Activated CD8-positive, alpha-beta T cell treated with anti-CD3 and anti-CD28 coated beads for 36 hours (primary cell): ENCODE results near the gene PLCG1. TPM values are rescaled to one million over a fixed set of nuclear protein-coding genes. Genes with fewer than 3 reads are reported as not detected.
"Not testable (repeated sequence)": the region's sequence is repeated elsewhere in the genome, so short reads cannot be mapped to it uniquely, and the experiment has no call there.

Source experiments
- ATAC-seq: fragments of 200-7000 bp; cut with Tn5 transposase; one replicate; pipeline ENCODE4 v1.10.0; 2021; ENCODE audit warnings: mild to moderate bottlenecking, moderate library complexity
- CTCF ChIA-PET: fragments of 350-600 bp; sonication (Branson Sonifier 250); formaldehyde crosslinking; loops from one replicate; lab custom pipeline; 2021; ENCODE audit warnings: antibody characterized with exemption; lab: Charles Lee
- POLR2A ChIA-PET: fragments of 350-600 bp; sonication (Branson Sonifier 250); formaldehyde crosslinking; loops from one replicate; lab custom pipeline; 2021; ENCODE audit warnings: antibody characterized with exemption; lab: Charles Lee
- DNase-seq: peaks from one replicate; pipeline ENCODE4 v3.0.0-alpha.2; 2020
- H3K27ac Mint-ChIP-seq: one replicate; pipeline ENCODE4 v1.8.0; 2021; ENCODE audit warnings: mild to moderate bottlenecking, mixed read lengths
- H3K27me3 Mint-ChIP-seq: one replicate; pipeline ENCODE4 v1.8.0; 2021; ENCODE audit warnings: mixed read lengths
- H3K36me3 Mint-ChIP-seq: one replicate; pipeline ENCODE4 v1.8.0; 2021; ENCODE audit warnings: low read depth, mixed read lengths
- H3K4me1 Mint-ChIP-seq: one replicate; pipeline ENCODE4 v1.8.0; 2021; ENCODE audit warnings: low read depth, mixed read lengths
- H3K4me3 Mint-ChIP-seq: one replicate; pipeline ENCODE4 v1.8.0; 2021; ENCODE audit warnings: mild to moderate bottlenecking, moderate library complexity, mixed read lengths
- H3K9me3 Mint-ChIP-seq: one replicate; pipeline ENCODE4 v1.8.0; 2021; ENCODE audit warnings: mixed read lengths
- intact Hi-C: fragments of 100-400 bp; cut with micrococcal nuclease; formaldehyde crosslinking; loops from one replicate; pipeline ENCODE4 v1.10.0; 2022
- total RNA-seq, 2 experiments: library from RNA; stranded (reverse); gene quantifications; one replicate each; pipeline ENCODE4 v1.2.3, GENCODE V29; 2021
- TF ChIP-seq, protein P1 (sequence below): fragments of 200-600 bp; IDR thresholded peaks from one replicate; pipeline ENCODE4 v1.8.0; 2022; ENCODE audit warnings: antibody characterized with exemption, mild to moderate bottlenecking

PLCG1 gene
- total RNA-seq, 2 experiments from 2014 or later, result 259 to 260 TPM

DNA sequence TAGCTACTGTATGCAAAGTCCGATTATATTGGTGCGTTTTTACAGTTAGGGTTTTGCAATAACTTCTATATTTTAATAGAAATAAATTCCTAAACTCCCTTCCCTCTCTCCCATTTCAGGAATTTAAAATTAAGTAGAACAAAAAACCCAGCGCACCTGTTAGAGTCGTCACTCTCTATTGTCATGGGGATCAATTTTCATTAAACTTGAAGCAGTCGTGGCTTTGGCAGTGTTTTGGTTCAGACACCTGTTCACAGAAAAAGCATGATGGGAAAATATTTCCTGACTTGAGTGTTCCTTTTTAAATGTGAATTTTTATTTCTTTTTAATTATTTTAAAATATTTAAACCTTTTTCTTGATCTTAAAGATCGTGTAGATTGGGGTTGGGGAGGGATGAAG lies 13.7 kb upstream of the PLCG1 start:
- CTCF ChIA-PET, result interaction anchor here (1.6 kb wide), 1 partner anchor 12 kb away, joined by 6 read pairs; no protein-coding TSS in a partner anchor
- Mint-ChIP-seq H3K27me3 (no peaks in the 10 kb centered on the region), H3K4me1 (peaks cover 4% of the 10 kb centered on the region), H3K27ac (no peak overlapping the region), H3K4me3 (no peak overlapping the region), H3K9me3 (no peaks in the 10 kb centered on the region), H3K36me3 (peaks cover 50% of the 10 kb centered on the region)
- TF ChIP-seq, protein P1, sequence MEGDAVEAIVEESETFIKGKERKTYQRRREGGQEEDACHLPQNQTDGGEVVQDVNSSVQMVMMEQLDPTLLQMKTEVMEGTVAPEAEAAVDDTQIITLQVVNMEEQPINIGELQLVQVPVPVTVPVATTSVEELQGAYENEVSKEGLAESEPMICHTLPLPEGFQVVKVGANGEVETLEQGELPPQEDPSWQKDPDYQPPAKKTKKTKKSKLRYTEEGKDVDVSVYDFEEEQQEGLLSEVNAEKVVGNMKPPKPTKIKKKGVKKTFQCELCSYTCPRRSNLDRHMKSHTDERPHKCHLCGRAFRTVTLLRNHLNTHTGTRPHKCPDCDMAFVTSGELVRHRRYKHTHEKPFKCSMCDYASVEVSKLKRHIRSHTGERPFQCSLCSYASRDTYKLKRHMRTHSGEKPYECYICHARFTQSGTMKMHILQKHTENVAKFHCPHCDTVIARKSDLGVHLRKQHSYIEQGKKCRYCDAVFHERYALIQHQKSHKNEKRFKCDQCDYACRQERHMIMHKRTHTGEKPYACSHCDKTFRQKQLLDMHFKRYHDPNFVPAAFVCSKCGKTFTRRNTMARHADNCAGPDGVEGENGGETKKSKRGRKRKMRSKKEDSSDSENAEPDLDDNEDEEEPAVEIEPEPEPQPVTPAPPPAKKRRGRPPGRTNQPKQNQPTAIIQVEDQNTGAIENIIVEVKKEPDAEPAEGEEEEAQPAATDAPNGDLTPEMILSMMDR, result no peak
- ATAC-seq, result no peak
- POLR2A ChIA-PET, result no interaction called here
- DNase-seq, result no peak
- intact Hi-C loops, result no loop called here

DNA sequence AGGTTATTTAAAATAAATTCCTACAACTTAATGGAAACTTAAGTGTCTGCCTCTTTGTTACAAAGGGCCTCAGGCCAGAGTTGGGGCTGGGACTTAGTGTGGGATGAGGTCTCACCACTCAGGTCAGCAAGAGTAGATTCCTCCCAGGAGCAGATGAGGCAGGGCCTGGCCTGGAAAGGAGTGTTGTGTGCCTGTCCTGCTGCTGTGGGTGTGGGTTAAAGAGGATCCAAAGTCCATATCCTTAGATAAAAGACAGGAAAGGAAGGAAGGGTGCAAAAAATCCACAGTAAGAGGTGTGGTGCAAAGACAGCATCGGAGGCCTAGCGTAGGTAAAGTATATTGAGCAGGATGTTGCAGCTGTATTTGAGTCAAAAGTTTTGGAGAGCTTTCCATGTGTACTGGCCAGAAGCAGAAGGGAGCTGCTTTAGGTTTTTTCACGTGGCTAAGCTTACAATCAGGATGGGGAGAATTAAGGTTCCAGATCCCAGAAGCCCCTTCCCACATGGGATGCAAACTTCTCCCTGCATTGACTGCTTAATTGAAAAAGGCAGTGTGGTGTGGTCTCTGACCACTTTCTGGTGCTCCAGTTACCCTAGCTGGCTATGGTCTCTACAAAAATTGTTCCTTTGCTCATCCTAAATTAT lies 12.8 kb upstream of the PLCG1 start:
- ATAC-seq (no peak), DNase-seq (no peak)
- no peaks in the 10 kb centered on the region for H3K27me3 Mint-ChIP-seq
- intact Hi-C loops, result no loop called here
- TF ChIP-seq, protein P1, result no peak
- peaks cover 46% of the 10 kb centered on the region for H3K36me3 Mint-ChIP-seq
- H3K4me3 Mint-ChIP-seq, result no peak overlapping the region
- no peaks in the 10 kb centered on the region for H3K9me3 Mint-ChIP-seq
- peak overlapping the region; percentile 60 for H3K27ac Mint-ChIP-seq
- ChIA-PET POLR2A (no interaction called here), CTCF (interaction anchor here (3.0 kb wide), 1 partner anchor 10 kb away, joined by 15 read pairs; no protein-coding TSS in a partner anchor)
- peaks cover 4% of the 10 kb centered on the region for H3K4me1 Mint-ChIP-seq

DNA sequence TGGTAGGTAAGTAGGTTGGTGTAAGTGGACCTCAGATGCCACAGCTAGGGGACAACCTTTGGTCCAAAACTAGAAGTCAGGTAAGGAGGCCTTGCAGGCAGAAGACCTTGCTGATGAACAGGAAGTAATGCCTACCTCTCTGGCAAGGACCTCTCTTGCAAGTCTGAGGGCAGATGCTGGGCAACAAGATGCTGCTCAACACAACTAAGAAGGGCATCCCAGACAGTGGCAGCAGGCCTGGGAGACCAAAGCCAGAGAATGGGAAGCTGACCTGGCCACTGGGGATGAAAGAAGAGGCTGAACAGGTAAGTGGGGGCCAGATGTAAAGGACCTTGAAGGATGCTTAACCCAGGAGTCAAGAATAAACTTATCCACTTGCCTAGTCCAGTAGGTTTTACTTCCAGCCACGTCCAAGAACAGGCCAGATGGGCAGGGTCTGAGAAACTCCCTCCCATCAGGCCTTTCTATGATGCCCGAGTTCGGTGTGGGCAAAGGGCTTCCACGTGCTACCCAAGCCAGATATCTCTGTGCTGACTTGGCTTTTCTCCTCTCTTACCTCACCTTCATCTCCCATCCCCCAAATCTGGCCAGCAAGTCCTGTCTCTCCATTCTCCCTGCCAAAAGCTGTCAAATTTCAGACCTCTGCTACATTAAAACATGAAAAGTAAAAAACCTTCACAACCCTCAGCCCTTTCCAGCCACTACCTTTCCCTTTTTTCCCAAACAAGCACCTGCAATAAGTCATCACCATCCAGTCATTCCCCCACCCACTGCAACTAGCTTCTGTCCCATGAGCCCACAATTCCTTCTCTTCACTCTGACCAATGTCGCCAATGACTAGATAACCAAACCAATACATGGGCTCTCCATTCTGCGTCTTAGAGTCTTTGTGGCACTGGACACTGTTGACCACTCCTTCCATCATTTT lies 11.5 kb upstream of the PLCG1 start:
- ChIA-PET CTCF (interaction anchor here (3.0 kb wide), 1 partner anchor 9 kb away, joined by 15 read pairs; no protein-coding TSS in a partner anchor), POLR2A (interaction anchor here (0.8 to 1.1 kb wide), 2 partner anchors 31 to 204 kb away, joined by 3 to 4 read pairs; no protein-coding TSS in a partner anchor)
- Mint-ChIP-seq H3K4me3 (no peak overlapping the region), H3K27ac (peak overlapping the region; percentile 46), H3K4me1 (peaks cover 6% of the 10 kb centered on the region), H3K9me3 (no peaks in the 10 kb centered on the region), H3K36me3 (peaks cover 40% of the 10 kb centered on the region), H3K27me3 (no peaks in the 10 kb centered on the region)
- DNase-seq (no peak), ATAC-seq (no peak)
- TF ChIP-seq, protein P1, result no peak
- intact Hi-C loops, result no loop called here

DNA sequence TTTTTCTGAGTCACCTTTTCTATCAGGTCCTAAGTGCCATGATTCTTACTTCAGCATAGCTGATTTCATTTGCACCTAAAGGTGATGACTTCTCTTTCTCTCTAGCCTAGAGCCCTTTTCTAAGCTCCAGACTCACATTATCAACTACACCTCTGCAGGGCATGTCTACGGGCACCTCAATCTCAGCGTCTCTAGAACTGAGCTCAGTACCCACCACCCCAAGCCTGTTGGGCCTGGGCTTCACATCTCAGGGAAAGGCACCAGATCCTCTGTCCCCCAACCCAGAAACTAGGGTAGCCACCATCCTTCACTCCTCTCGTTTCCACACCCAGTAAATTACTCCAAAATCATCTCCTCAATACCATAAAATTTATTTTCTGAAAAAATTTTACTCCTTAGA lies 10.6 kb upstream of the PLCG1 start:
- H3K27ac Mint-ChIP-seq, result peak overlapping the region; percentile 0
- no peaks in the 10 kb centered on the region for H3K27me3 Mint-ChIP-seq
- H3K36me3 Mint-ChIP-seq, result peaks cover 31% of the 10 kb centered on the region
- POLR2A ChIA-PET, result interaction anchor here (0.8 to 1.1 kb wide), 2 partner anchors 30 to 203 kb away, joined by 3 to 4 read pairs; no protein-coding TSS in a partner anchor
- peaks cover 8% of the 10 kb centered on the region for H3K4me1 Mint-ChIP-seq
- H3K9me3 Mint-ChIP-seq, result no peaks in the 10 kb centered on the region
- ATAC-seq (no peak), DNase-seq (no peak)
- intact Hi-C loops, result no loop called here
- CTCF ChIA-PET, result interaction anchor here (1.6 to 3.0 kb wide), 2 partner anchors 8 to 136 kb away, joined by 4 to 15 read pairs; no protein-coding TSS in a partner anchor
- TF ChIP-seq, protein P1, result no peak
- no peak overlapping the region for H3K4me3 Mint-ChIP-seq

DNA sequence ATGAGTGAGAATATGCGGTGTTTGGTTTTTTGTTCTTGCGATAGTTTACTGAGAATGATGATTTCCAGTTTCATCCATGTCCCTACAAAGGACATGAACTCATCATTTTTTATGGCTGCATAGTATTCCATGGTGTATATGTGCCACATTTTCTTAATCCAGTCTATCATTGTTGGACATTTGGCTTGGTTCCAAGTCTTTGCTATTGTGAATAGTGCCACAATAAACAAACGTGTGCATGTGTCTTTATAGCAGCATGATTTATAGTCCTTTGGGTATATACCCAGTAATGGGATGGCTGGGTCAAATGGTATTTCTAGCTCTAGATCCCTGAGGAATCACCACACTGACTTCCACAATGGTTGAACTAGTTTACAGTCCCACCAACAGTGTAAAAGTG lies 9.0 kb upstream of the PLCG1 start:
- DNase-seq, POLR2A ChIA-PET, H3K4me3 Mint-ChIP-seq, H3K27me3 Mint-ChIP-seq, ATAC-seq, H3K27ac Mint-ChIP-seq, H3K9me3 Mint-ChIP-seq, intact Hi-C loops: not testable (repeated sequence)
- H3K4me1 Mint-ChIP-seq, result peaks cover 14% of the 10 kb centered on the region
- peaks cover 21% of the 10 kb centered on the region for H3K36me3 Mint-ChIP-seq
- CTCF ChIA-PET, result interaction anchor here (1.3 kb wide), 1 partner anchor 160 kb away, joined by 3 read pairs; no protein-coding TSS in a partner anchor
